HG02938 (cell line): ENCODE results near the gene KNCN.

Source experiments
- ATAC-seq: cut with Tn5 transposase; IDR thresholded peaks from one replicate; pipeline ENCODE4 v1.9.1; 2021; ENCODE audit warnings: mild to moderate bottlenecking, moderate library complexity; ENCODE audit not compliant: unreplicated experiment

Gene KNCN

GRCh38 chr1:46506470-46507219 is 44.8 kb downstream of the KNCN start:
- ATAC-seq: no peak

- ATAC-seq: no peak
These were observed 48.0 kb downstream of the KNCN start for GRCh38 chr1:46503421-46503820.

GRCh38 chr1:46501528-46501927 is 49.9 kb downstream of the KNCN start:
- ATAC-seq: no peak

GRCh38 chr1:46497665-46498064 is 53.8 kb downstream of the KNCN start:
- no peak for ATAC-seq

GRCh38 chr1:46497020-46497419 is 54.4 kb downstream of the KNCN start:
- no peak for ATAC-seq

GRCh38 chr1:46496505-46496904 is 54.9 kb downstream of the KNCN start:
- no peak for ATAC-seq

GRCh38 chr1:46495778-46496177 is 55.7 kb downstream of the KNCN start:
- no peak for ATAC-seq
